ENCODE results near the gene L3MBTL4. TPM values are rescaled to one million over a fixed set of nuclear protein-coding genes. Genes with fewer than 3 reads are reported as not detected.

The L3MBTL4 gene
- total RNA-seq, 1 experiment from 2014 or later = 0.87 TPM

- TF ChIP-seq TCF7L2 (IDR thresholded peaks at IDR 0.05; ENCODE audit: low read depth, low read length) (no peak), POLR2AphosphoS5 (IDR thresholded peaks at IDR 0.05; ENCODE audit: low read depth, low read length) (no peak), REST (IDR thresholded peaks at IDR 0.05; ENCODE audit: insufficient read depth in 1 of 2, low read depth in 2 of 2, low read length in 1 of 2) (no peak), CTCF (IDR thresholded peaks at IDR 0.05) (no peak), SIN3A (IDR thresholded peaks at IDR 0.05; ENCODE audit: borderline replicate concordance, insufficient read depth, low read depth, low read length) (no peak)
- no peak for ATAC-seq
- Histone ChIP-seq H3K27ac (ENCODE audit: low read length) (no peak overlapping the region), H3K4me1 (ENCODE audit: control insufficient read depth, insufficient read depth, low read length) (no peaks in the 10 kb centered on the region), H3K36me3 (ENCODE audit: control insufficient read depth, insufficient read depth, low read length) (no peaks in the 10 kb centered on the region), H3K9me3 (ENCODE audit: control insufficient read depth, insufficient read depth, low read depth, low read length) (no peaks in the 10 kb centered on the region), H3K27me3 (ENCODE audit: control insufficient read depth, insufficient read depth, low read length) (no peaks in the 10 kb centered on the region), H3K4me3 (ENCODE audit: low read depth in 2 of 2, low read length in 2 of 2) (no peak overlapping the region)
- CTCF ChIA-PET = no interaction called here
- POLR2A ChIA-PET = no interaction called here
- DNase-seq (ENCODE audit: low read depth, low spot score) = no peak
- in situ Hi-C loops (cut with HindIII; ENCODE audit: low pct_unique_long_range_greater_than_20kb, low sequenced_read_pairs) (no loop called here), intact Hi-C loops (cut with micrococcal nuclease; ENCODE audit: unreplicated experiment) (no loop called here)
- BruUV-seq (replicated peaks) = no TSS peak
Measured at GRCh38 chr18:6215888-6216287, 198.8 kb downstream of the L3MBTL4 start.

GRCh38 chr18:6211174-6211504, 203.6 kb downstream of the L3MBTL4 start:
- Histone ChIP-seq H3K27ac (ENCODE audit: low read length) (no peak overlapping the region), H3K4me3 (ENCODE audit: low read depth in 2 of 2, low read length in 2 of 2) (no peak overlapping the region), H3K9me3 (ENCODE audit: control insufficient read depth, insufficient read depth, low read depth, low read length) (no peaks in the 10 kb centered on the region), H3K27me3 (ENCODE audit: control insufficient read depth, insufficient read depth, low read length) (no peaks in the 10 kb centered on the region), H3K4me1 (ENCODE audit: control insufficient read depth, insufficient read depth, low read length) (no peaks in the 10 kb centered on the region), H3K36me3 (ENCODE audit: control insufficient read depth, insufficient read depth, low read length) (no peaks in the 10 kb centered on the region)
- ChIA-PET CTCF (no interaction called here), POLR2A (no interaction called here)
- intact Hi-C loops (cut with micrococcal nuclease; ENCODE audit: unreplicated experiment) (no loop called here), in situ Hi-C loops (cut with HindIII; ENCODE audit: low pct_unique_long_range_greater_than_20kb, low sequenced_read_pairs) (no loop called here)
- ATAC-seq = no peak
- no peak for TF ChIP-seq REST (IDR thresholded peaks at IDR 0.05; ENCODE audit: insufficient read depth in 1 of 2, low read depth in 2 of 2, low read length in 1 of 2)
- no peak for TF ChIP-seq SIN3A (IDR thresholded peaks at IDR 0.05; ENCODE audit: borderline replicate concordance, insufficient read depth, low read depth, low read length)
- TF ChIP-seq TCF7L2 (IDR thresholded peaks at IDR 0.05; ENCODE audit: low read depth, low read length) = no peak
- no peak for TF ChIP-seq POLR2AphosphoS5 (IDR thresholded peaks at IDR 0.05; ENCODE audit: low read depth, low read length)
- no peak for TF ChIP-seq CTCF (IDR thresholded peaks at IDR 0.05)
- BruUV-seq (replicated peaks) = no TSS peak
- no peak for DNase-seq (ENCODE audit: low read depth, low spot score)

Data from Panc1 (cell line).